ENCODE results near the gene ARG2.

DNA sequence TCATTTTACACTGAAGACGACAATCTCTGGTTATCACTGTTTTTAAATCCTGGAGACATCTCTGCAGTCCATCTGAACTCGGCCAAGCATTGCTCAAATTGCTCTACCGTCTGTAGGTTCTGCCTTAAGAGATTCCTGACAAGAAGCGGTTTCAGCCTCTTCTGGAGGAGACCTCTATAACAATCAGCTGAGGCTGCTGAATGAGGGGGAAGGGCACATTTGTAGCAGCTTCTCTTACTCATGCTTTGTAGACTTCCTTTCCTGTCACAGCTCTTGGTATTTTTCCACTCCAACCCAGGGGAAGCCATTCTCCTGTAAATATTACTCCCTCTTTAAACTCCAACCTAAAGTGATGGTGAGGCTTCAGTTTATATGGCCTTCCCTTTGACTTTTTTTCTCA lies 3.0 kb downstream of the ARG2 start:
- TF ChIP-seq, protein P1, sequence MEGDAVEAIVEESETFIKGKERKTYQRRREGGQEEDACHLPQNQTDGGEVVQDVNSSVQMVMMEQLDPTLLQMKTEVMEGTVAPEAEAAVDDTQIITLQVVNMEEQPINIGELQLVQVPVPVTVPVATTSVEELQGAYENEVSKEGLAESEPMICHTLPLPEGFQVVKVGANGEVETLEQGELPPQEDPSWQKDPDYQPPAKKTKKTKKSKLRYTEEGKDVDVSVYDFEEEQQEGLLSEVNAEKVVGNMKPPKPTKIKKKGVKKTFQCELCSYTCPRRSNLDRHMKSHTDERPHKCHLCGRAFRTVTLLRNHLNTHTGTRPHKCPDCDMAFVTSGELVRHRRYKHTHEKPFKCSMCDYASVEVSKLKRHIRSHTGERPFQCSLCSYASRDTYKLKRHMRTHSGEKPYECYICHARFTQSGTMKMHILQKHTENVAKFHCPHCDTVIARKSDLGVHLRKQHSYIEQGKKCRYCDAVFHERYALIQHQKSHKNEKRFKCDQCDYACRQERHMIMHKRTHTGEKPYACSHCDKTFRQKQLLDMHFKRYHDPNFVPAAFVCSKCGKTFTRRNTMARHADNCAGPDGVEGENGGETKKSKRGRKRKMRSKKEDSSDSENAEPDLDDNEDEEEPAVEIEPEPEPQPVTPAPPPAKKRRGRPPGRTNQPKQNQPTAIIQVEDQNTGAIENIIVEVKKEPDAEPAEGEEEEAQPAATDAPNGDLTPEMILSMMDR (IDR thresholded peaks at IDR 0.05), result no peak
- TF ChIP-seq POLR2AphosphoS5 (IDR thresholded peaks at IDR 0.05), result no peak
- no peak for TF ChIP-seq POLR2A (IDR thresholded peaks at IDR 0.05)
